Measurements from ENCODE around the gene SPATA16. TPM values are rescaled to one million over a fixed set of nuclear protein-coding genes. Genes with fewer than 3 reads are reported as not detected.
"Not testable (repeated sequence)": the region's sequence is repeated elsewhere in the genome, so short reads cannot be mapped to it uniquely, and the experiment has no call there.

Gene SPATA16
- total RNA-seq = not detected

- WGBS = 89% methylated on average over 17 of the region's 18 CpGs
- DNase-seq (ENCODE audit: low spot score in 2 of 2) = no peak
- no peak within 1 kb of the TSS for H3K4me3 ChIP-seq
- no peak within 1 kb of the TSS for H3K27ac ChIP-seq
- H3K27me3 ChIP-seq = no peaks in the 10 kb centered on the region
- no peaks in the 10 kb centered on the region for H3K4me1 ChIP-seq
- TF ChIP-seq POLR2AphosphoS5 (IDR thresholded peaks at IDR 0.05) (no peak), CTCF (IDR thresholded peaks at IDR 0.05) (no peak), EP300 (IDR thresholded peaks at IDR 0.05) (no peak), POLR2A (IDR thresholded peaks at IDR 0.05) (no peak)
- H3K9me3 ChIP-seq = no peaks in the 10 kb centered on the region
- H3K36me3 ChIP-seq = no peaks in the 10 kb centered on the region
Observed at GRCh38 chr3:173140986-173141385, at the start of gene SPATA16. Gene SPATA16 (minus strand): TSS chr3:173141235. CDS start chr3:173117731, 23,504 bp downstream.

GRCh38 chr3:173183022-173183421 lies 42.0 kb upstream of the SPATA16 start:
- H3K4me1 ChIP-seq; H3K27ac ChIP-seq; DNase-seq (ENCODE audit: low spot score in 2 of 2); H3K36me3 ChIP-seq; H3K27me3 ChIP-seq; H3K9me3 ChIP-seq; H3K4me3 ChIP-seq: not testable (repeated sequence)
- 86% methylated on average over 3 of the region's 4 CpGs for WGBS

GRCh38 chr3:173173652-173174051 lies 32.6 kb upstream of the SPATA16 start:
- Histone ChIP-seq H3K27me3 (no peaks in the 10 kb centered on the region), H3K36me3 (no peaks in the 10 kb centered on the region), H3K4me1 (no peaks in the 10 kb centered on the region), H3K9me3 (no peaks in the 10 kb centered on the region), H3K27ac (no peak overlapping the region), H3K4me3 (no peak overlapping the region)
- WGBS = 25% methylated on average over 2 of the region's 2 CpGs
- TF ChIP-seq CTCF (IDR thresholded peaks at IDR 0.05) (no peak), POLR2AphosphoS5 (IDR thresholded peaks at IDR 0.05) (no peak), POLR2A (IDR thresholded peaks at IDR 0.05) (no peak), EP300 (IDR thresholded peaks at IDR 0.05) (no peak)
- no peak for DNase-seq (ENCODE audit: low spot score in 2 of 2)

- H3K4me3 ChIP-seq; H3K27me3 ChIP-seq; H3K27ac ChIP-seq; H3K4me1 ChIP-seq; DNase-seq (ENCODE audit: low spot score in 2 of 2); H3K9me3 ChIP-seq; H3K36me3 ChIP-seq: not testable (repeated sequence)
- 94% methylated on average over 8 of the region's 8 CpGs for WGBS
Observed at GRCh38 chr3:173159139-173159538, 18.1 kb upstream of the SPATA16 start.

GRCh38 chr3:173156533-173156932 lies 15.5 kb upstream of the SPATA16 start:
- not testable (repeated sequence) for H3K27ac ChIP-seq; H3K4me3 ChIP-seq; H3K9me3 ChIP-seq; H3K4me1 ChIP-seq; H3K36me3 ChIP-seq; H3K27me3 ChIP-seq; DNase-seq (ENCODE audit: low spot score in 2 of 2)
- 95% methylated on average over 9 of the region's 9 CpGs for WGBS

- no peak overlapping the region for H3K4me3 ChIP-seq
Observed at GRCh38 chr3:173153631-173154030, 12.6 kb upstream of the SPATA16 start.

More at GRCh38 chr3:173153631-173154030, 12.6 kb upstream of the SPATA16 start:
- no peak overlapping the region for H3K27ac ChIP-seq
- WGBS = 85% methylated on average over 2 of the region's 2 CpGs
- DNase-seq (ENCODE audit: low spot score in 2 of 2) = no peak
- H3K4me1 ChIP-seq = no peaks in the 10 kb centered on the region
- no peaks in the 10 kb centered on the region for H3K9me3 ChIP-seq
- H3K27me3 ChIP-seq = no peaks in the 10 kb centered on the region
- TF ChIP-seq POLR2A (IDR thresholded peaks at IDR 0.05) (no peak), EP300 (IDR thresholded peaks at IDR 0.05) (no peak), POLR2AphosphoS5 (IDR thresholded peaks at IDR 0.05) (no peak), CTCF (IDR thresholded peaks at IDR 0.05) (no peak)
- no peaks in the 10 kb centered on the region for H3K36me3 ChIP-seq

Data from suprapubic skin (tissue), 4 donors.